Neural progenitor cell (in vitro differentiated cells): ENCODE data around the gene TGM3.

ENCODE experiments used
- EZH2 ChIP-seq: fragments of 200-600 bp; sonication (generic); IDR thresholded peaks from 2 replicates; pipeline ENCODE4 v1.6.1; 2017; ENCODE audit warnings: antibody characterized with exemption, mild to moderate bottlenecking, moderate library complexity
- TF ChIP-seq, protein P1 (sequence below): fragments of 200-600 bp; sonication (generic); IDR thresholded peaks from 2 replicates; pipeline ENCODE4 v1.5.1; 2017; ENCODE audit warnings: antibody characterized with exemption, mild to moderate bottlenecking

DNA sequence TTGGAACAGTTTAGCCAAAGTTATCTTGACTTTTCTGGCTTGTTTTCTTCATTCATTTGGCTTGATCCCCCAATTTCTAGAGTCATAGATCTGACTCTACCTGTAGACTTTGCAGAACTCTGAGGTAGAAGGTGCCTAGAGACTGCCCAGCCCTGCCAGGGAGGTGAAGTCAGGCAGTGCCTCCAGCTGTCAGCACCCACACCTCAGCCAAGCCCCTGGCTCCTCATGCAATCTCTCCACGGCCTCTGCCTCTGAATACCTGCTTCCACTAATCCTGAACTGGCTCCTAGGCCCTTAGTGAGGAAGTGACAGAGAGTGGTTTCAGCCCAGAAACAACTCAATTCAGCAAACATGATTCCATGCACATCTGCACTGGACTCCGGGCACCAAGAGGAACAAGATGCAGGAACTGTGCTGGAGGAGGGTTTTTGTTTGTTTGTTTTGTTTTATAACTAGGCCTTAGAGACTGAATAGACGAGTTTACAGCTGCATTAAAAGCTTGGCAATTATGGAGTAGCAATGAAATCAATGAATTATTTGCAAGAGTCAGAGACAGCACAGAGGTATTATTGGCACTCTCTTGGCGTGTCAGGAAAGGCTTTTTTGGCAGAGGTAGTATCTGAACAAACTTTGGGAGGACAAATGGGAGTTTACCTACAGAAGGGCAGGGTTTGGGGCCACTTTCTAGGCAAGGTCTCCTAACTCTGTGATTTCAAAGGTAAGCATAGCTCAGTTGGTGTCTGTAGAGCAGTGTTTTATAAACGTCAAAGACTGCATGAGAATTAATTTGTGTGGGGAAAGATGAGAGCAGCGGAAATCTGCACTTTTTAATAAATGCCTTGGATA, 25.2 kb downstream of the TGM3 start:
- TF ChIP-seq, protein P1, sequence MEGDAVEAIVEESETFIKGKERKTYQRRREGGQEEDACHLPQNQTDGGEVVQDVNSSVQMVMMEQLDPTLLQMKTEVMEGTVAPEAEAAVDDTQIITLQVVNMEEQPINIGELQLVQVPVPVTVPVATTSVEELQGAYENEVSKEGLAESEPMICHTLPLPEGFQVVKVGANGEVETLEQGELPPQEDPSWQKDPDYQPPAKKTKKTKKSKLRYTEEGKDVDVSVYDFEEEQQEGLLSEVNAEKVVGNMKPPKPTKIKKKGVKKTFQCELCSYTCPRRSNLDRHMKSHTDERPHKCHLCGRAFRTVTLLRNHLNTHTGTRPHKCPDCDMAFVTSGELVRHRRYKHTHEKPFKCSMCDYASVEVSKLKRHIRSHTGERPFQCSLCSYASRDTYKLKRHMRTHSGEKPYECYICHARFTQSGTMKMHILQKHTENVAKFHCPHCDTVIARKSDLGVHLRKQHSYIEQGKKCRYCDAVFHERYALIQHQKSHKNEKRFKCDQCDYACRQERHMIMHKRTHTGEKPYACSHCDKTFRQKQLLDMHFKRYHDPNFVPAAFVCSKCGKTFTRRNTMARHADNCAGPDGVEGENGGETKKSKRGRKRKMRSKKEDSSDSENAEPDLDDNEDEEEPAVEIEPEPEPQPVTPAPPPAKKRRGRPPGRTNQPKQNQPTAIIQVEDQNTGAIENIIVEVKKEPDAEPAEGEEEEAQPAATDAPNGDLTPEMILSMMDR: no peak
- TF ChIP-seq EZH2: no peak
